IMR-90 (cell line): ENCODE measurements around the gene ANKRD13B. TPM values are rescaled to one million over a fixed set of nuclear protein-coding genes. Genes with fewer than 3 reads are reported as not detected.

Experiments
- ATAC-seq: fragments of 200-7000 bp; cut with Tn5 transposase; 2 replicates; pipeline ENCODE4 v1.9.1; 2020; ENCODE audit warnings: low read depth, mild to moderate bottlenecking, moderate library complexity
- BruUV-seq: library from RNA; stranded (reverse); fragments of 400-500 nt; replicated peaks from 2 replicates; lab custom pipeline; 2021; lab: Mats Ljungman, UMichigan
- CTCF ChIA-PET: fragments of 300-600 bp; formaldehyde crosslinking; extraction: SDS; loops from one replicate; lab custom pipeline; 2021; ENCODE audit warnings: antibody characterized with exemption; lab: Yijun Ruan, JAX
- POLR2A ChIA-PET: fragments of 300-600 bp; sonication (Branson Sonifier 250); formaldehyde crosslinking; loops from one replicate; lab custom pipeline; 2022; ENCODE audit warnings: antibody characterized with exemption; ENCODE audit not compliant: unreplicated experiment; lab: Charles Lee
- DNase-seq: peaks from one replicate; pipeline ENCODE4 v3.0.0; 2013
- H2AFZ ChIP-seq: replicated peaks from 2 replicates; pipeline ENCODE3; 2013; ENCODE audit warnings: low read length, mild to moderate bottlenecking; ENCODE audit not compliant: poor library complexity
- H2AK5ac ChIP-seq: 2 replicates; pipeline ENCODE4 v1.6.1; 2013; ENCODE audit warnings: low read depth, low read length, inconsistent platforms
- H2AK9ac ChIP-seq: replicated peaks from 2 replicates; pipeline ENCODE3; 2013; ENCODE audit warnings: mild to moderate bottlenecking, low read depth, low read length, moderate library complexity; ENCODE audit not compliant: poor library complexity
- H2BK120ac ChIP-seq: 2 replicates; pipeline ENCODE4 v1.6.1; 2013; ENCODE audit warnings: low read depth, low read length, inconsistent platforms
- H2BK15ac ChIP-seq: 3 replicates; pipeline ENCODE4 v1.6.1; 2013; ENCODE audit warnings: low read depth, low read length, inconsistent platforms
- H2BK20ac ChIP-seq: 2 replicates; pipeline ENCODE4 v1.6.1; 2013; ENCODE audit warnings: low read depth, mild to moderate bottlenecking, inconsistent platforms, low read length, moderate library complexity
- H2BK5ac ChIP-seq: 2 replicates; pipeline ENCODE4 v1.6.1; 2013; ENCODE audit warnings: mild to moderate bottlenecking, low read depth, low read length, inconsistent platforms; ENCODE audit not compliant: poor library complexity, severe bottlenecking
- H3K14ac ChIP-seq: replicated peaks from 2 replicates; pipeline ENCODE4 v1.6.1; 2013; ENCODE audit warnings: low read depth, low read length, inconsistent platforms
- H3K18ac ChIP-seq: 2 replicates; pipeline ENCODE4 v1.6.1; 2013; ENCODE audit warnings: low read depth, low read length, control low read depth
- H3K23ac ChIP-seq: 2 replicates; pipeline ENCODE4 v1.6.1; 2013; ENCODE audit warnings: low read depth, low read length, inconsistent platforms
- H3K27ac ChIP-seq: 2 replicates; pipeline ENCODE4 v1.5.1; 2013; ENCODE audit warnings: mild to moderate bottlenecking, control low read depth, low read length; ENCODE audit not compliant: insufficient read depth
- H3K27me3 ChIP-seq: 2 replicates; pipeline ENCODE4 v1.6.1; 2013; ENCODE audit warnings: low read length; ENCODE audit not compliant: control insufficient read depth, insufficient read depth
- H3K36me3 ChIP-seq: 2 replicates; pipeline ENCODE4 v1.6.1; 2013; ENCODE audit warnings: low read length, mixed read lengths; ENCODE audit not compliant: control insufficient read depth, insufficient read depth
- H3K4ac ChIP-seq: 2 replicates; pipeline ENCODE4 v1.6.1; 2013; ENCODE audit warnings: low read depth, low read length, inconsistent platforms
- H3K4me1 ChIP-seq: 2 replicates; pipeline ENCODE4 v1.6.1; 2013; ENCODE audit warnings: low read length, mixed read lengths; ENCODE audit not compliant: control insufficient read depth, insufficient read depth
- H3K4me2 ChIP-seq: 2 replicates; pipeline ENCODE4 v1.6.1; 2013; ENCODE audit warnings: low read depth, mild to moderate bottlenecking, control low read depth, low read length, moderate library complexity
- H3K4me3 ChIP-seq: 2 replicates; pipeline ENCODE4 v1.5.1; 2013; ENCODE audit warnings: low read depth, mild to moderate bottlenecking, control low read depth, low read length, moderate library complexity; ENCODE audit not compliant: insufficient read depth
- H3K56ac ChIP-seq: 2 replicates; pipeline ENCODE4 v1.6.1; 2013; ENCODE audit warnings: low read length, inconsistent platforms; ENCODE audit not compliant: insufficient read depth; ENCODE audit errors: extremely low read depth
- H3K79me1 ChIP-seq, 2 experiments: 2 replicates each; pipeline ENCODE4 v1.6.1; 2013; ENCODE audit warnings: low read length in 2 of 2, inconsistent platforms in 1 of 2, low read depth in 1 of 2
- H3K9ac ChIP-seq: 2 replicates; pipeline ENCODE4 v1.6.1; 2013; ENCODE audit warnings: low read depth, low read length, control low read depth
- H3K9me1 ChIP-seq: 2 replicates; pipeline ENCODE4 v1.6.1; 2013; ENCODE audit warnings: low read length, inconsistent platforms; ENCODE audit not compliant: insufficient read depth
- H3K9me3 ChIP-seq: 2 replicates; pipeline ENCODE4 v1.6.1; 2013; ENCODE audit warnings: low read length; ENCODE audit not compliant: control insufficient read depth, insufficient read depth
- H4K20me1 ChIP-seq: 2 replicates; pipeline ENCODE4 v1.6.1; 2013; ENCODE audit warnings: low read length, inconsistent platforms; ENCODE audit not compliant: insufficient read depth
- H4K5ac ChIP-seq: 2 replicates; pipeline ENCODE4 v1.6.1; 2013; ENCODE audit warnings: mild to moderate bottlenecking, low read depth, low read length, control low read depth
- H4K8ac ChIP-seq, 2 experiments: 2 replicates each; pipeline ENCODE4 v1.6.1; 2013; ENCODE audit warnings: low read depth in 2 of 2, low read length in 2 of 2, control low read depth in 1 of 2, inconsistent platforms in 1 of 2
- H4K91ac ChIP-seq: 2 replicates; pipeline ENCODE4 v1.6.1; 2013; ENCODE audit warnings: low read depth, low read length, inconsistent platforms; ENCODE audit not compliant: insufficient read depth
- BHLHE40 ChIP-seq: fragments of 150-350 bp; IDR thresholded peaks from 2 replicates; pipeline ENCODE4 v1.6.1; 2016; ENCODE audit warnings: mild to moderate bottlenecking, low read depth, low read length
- CEBPB ChIP-seq: IDR thresholded peaks from 2 replicates; pipeline ENCODE4 v1.6.1; 2012; ENCODE audit warnings: low read depth, low read length, improper control_type of control experiment
- CHD1 ChIP-seq: IDR thresholded peaks from 2 replicates; pipeline ENCODE4 v1.6.1; 2012; ENCODE audit warnings: low read depth, low read length, improper control_type of control experiment
- ELK1 ChIP-seq: fragments of 150-350 bp; IDR thresholded peaks from 2 replicates; pipeline ENCODE4 v1.6.1; 2016; ENCODE audit warnings: low read depth, mild to moderate bottlenecking, low read length, moderate library complexity, borderline replicate concordance
- FOS ChIP-seq: fragments of 150-350 bp; IDR thresholded peaks from 2 replicates; pipeline ENCODE4 v1.6.1; 2016; ENCODE audit warnings: low read depth, low read length
- MAFK ChIP-seq: IDR thresholded peaks from 2 replicates; pipeline ENCODE4 v1.6.1; 2012; ENCODE audit warnings: low read depth, low read length, improper control_type of control experiment
- MAZ ChIP-seq: IDR thresholded peaks from 2 replicates; pipeline ENCODE4 v1.6.1; 2012; ENCODE audit warnings: low read depth, mild to moderate bottlenecking, low read length, improper control_type of control experiment, moderate library complexity, borderline replicate concordance
- MXI1 ChIP-seq: IDR thresholded peaks from 2 replicates; pipeline ENCODE4 v1.6.1; 2012; ENCODE audit warnings: low read depth, mild to moderate bottlenecking, low read length, moderate library complexity, borderline replicate concordance
- NFE2L2 ChIP-seq: fragments of 150-350 bp; IDR thresholded peaks from 2 replicates; pipeline ENCODE4 v1.6.1; 2016; ENCODE audit warnings: low read depth, mild to moderate bottlenecking, low read length
- POLR2A ChIP-seq: IDR thresholded peaks from 2 replicates; pipeline ENCODE4 v1.6.1; 2012; ENCODE audit warnings: mild to moderate bottlenecking, low read depth, low read length
- RAD21 ChIP-seq: IDR thresholded peaks from 2 replicates; pipeline ENCODE4 v1.6.1; 2012; ENCODE audit warnings: low read length, improper control_type of control experiment
- RCOR1 ChIP-seq: IDR thresholded peaks from 2 replicates; pipeline ENCODE4 v1.6.1; 2012; ENCODE audit warnings: mild to moderate bottlenecking, low read length, improper control_type of control experiment; ENCODE audit not compliant: insufficient replicate concordance
- RFX5 ChIP-seq: IDR thresholded peaks from 2 replicates; pipeline ENCODE4 v1.8.0; 2012; ENCODE audit warnings: low read depth, mild to moderate bottlenecking, low read length, moderate library complexity
- SMC3 ChIP-seq: fragments of 150-350 bp; IDR thresholded peaks from 2 replicates; pipeline ENCODE4 v1.6.1; 2016; ENCODE audit warnings: low read depth, mild to moderate bottlenecking, antibody characterized with exemption, low read length, moderate library complexity
- USF2 ChIP-seq: fragments of 150-350 bp; IDR thresholded peaks from 2 replicates; pipeline ENCODE4 v1.6.1; 2017; ENCODE audit warnings: mild to moderate bottlenecking, antibody characterized with exemption, low read length, low read depth
- WGBS, 2 experiments: methylation state at CpG; one replicate each; pipeline versions ENCODE4 v1.1.5 to v1.1.7; 2013; ENCODE audit warnings: missing lambda C conversion rate in 2 of 2; ENCODE audit not compliant: insufficient read length in 1 of 2; ENCODE audit errors: extremely low coverage in 2 of 2; 5-methylcytosine and 5-hydroxymethylcytosine counted together
- dilution Hi-C: fragments of 300-500 bp; cut with HindIII; formaldehyde crosslinking; loops from one replicate; pipeline ENCODE4 v1.14.3; 2018; ENCODE audit warnings: low sequenced_read_pairs; ENCODE audit not compliant: unreplicated experiment
- in situ Hi-C: fragments of 300-500 bp; cut with MboI; formaldehyde crosslinking; loops from 3 replicates; pipeline ENCODE4 v1.14.3; 2019; ENCODE audit warnings: low sequenced_read_pairs, inconsistent platforms, mixed read lengths
- intact Hi-C: fragments of 100-400 bp; cut with micrococcal nuclease; formaldehyde crosslinking; loops from 2 replicates; pipeline ENCODE4 v1.10.0; 2022
- polyA plus RNA-seq, 3 experiments: library from polyadenylated mRNA; depleted of rRNA; stranded (reverse); fragments of >200 nt; gene quantifications; 2 replicates each; pipeline ENCODE4 v1.2.3, GENCODE V29; 2012; ENCODE audit warnings: low replicate concordance in 1 of 3
- total RNA-seq: library from RNA; depleted of rRNA; stranded (reverse); fragments of >200 nt; gene quantifications from 2 replicates; pipeline ENCODE4 v1.2.3, GENCODE V29; 2012
- TF ChIP-seq, protein P1 (sequence below): conservative IDR thresholded peaks from 2 replicates; pipeline ENCODE4 v1.5.1; 2012; ENCODE audit warnings: mild to moderate bottlenecking, low read depth, low read length, improper control_type of control experiment

The ANKRD13B gene
- total and polyA plus RNA-seq, 2 of the 4 experiments (the other 2 are of a cell fraction), result 0.90 to 4.0 TPM

GRCh38 chr17:29613856-29614255, 20.9 kb downstream of the ANKRD13B start:
- H2BK20ac ChIP-seq, result no peak overlapping the region
- ChIA-PET CTCF (interaction anchor here (0.6 to 1.1 kb wide), 2 partner anchors 10 to 1311 kb away, joined by 3 read pairs; no protein-coding TSS in a partner anchor), POLR2A (interaction anchor here (0.6 kb wide), 1 partner anchor 9 kb away, joined by 3 read pairs; no protein-coding TSS in a partner anchor)
- H3K9ac ChIP-seq, result no peak overlapping the region
- H3K9me1 ChIP-seq, result peaks cover 8% of the 10 kb centered on the region; the same call in 1 of the 2 replicates
- peak overlapping the region; percentile 92 for H2AFZ ChIP-seq
- H4K5ac ChIP-seq, result no peak overlapping the region
- H3K27ac ChIP-seq, result no peak overlapping the region
- BruUV-seq, result no TSS peak
- TF ChIP-seq MAFK (no peak), MAZ (no peak), ELK1 (no peak), RCOR1 (no peak), BHLHE40 (no peak), RFX5 (no peak), CHD1 (no peak), NFE2L2 (no peak), CEBPB (no peak), POLR2A (no peak), MXI1 (no peak), USF2 (no peak), FOS (no peak), SMC3 (no peak), RAD21 (no peak)
- TF ChIP-seq, protein P1, sequence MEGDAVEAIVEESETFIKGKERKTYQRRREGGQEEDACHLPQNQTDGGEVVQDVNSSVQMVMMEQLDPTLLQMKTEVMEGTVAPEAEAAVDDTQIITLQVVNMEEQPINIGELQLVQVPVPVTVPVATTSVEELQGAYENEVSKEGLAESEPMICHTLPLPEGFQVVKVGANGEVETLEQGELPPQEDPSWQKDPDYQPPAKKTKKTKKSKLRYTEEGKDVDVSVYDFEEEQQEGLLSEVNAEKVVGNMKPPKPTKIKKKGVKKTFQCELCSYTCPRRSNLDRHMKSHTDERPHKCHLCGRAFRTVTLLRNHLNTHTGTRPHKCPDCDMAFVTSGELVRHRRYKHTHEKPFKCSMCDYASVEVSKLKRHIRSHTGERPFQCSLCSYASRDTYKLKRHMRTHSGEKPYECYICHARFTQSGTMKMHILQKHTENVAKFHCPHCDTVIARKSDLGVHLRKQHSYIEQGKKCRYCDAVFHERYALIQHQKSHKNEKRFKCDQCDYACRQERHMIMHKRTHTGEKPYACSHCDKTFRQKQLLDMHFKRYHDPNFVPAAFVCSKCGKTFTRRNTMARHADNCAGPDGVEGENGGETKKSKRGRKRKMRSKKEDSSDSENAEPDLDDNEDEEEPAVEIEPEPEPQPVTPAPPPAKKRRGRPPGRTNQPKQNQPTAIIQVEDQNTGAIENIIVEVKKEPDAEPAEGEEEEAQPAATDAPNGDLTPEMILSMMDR, result no peak
- no peaks in the 10 kb centered on the region for H3K9me3 ChIP-seq
- no peak overlapping the region for H3K4me2 ChIP-seq
- H4K91ac ChIP-seq, result no peak overlapping the region
- H4K20me1 ChIP-seq, result peaks cover 6% of the 10 kb centered on the region; the same call in 1 of the 2 replicates
- no peak for ATAC-seq
- H3K36me3 ChIP-seq, result peaks cover 2% of the 10 kb centered on the region; the same call in 1 of the 2 replicates
- H3K56ac ChIP-seq, result no peak overlapping the region
- H3K23ac ChIP-seq, result no peak overlapping the region
- H2AK9ac ChIP-seq, result no peak overlapping the region
- no peak overlapping the region for H3K4me3 ChIP-seq
- intact Hi-C loops, result no loop called here
- H2AK5ac ChIP-seq, result no peak overlapping the region
- no peak overlapping the region for H2BK120ac ChIP-seq
- dilution Hi-C loops, result no loop called here
- H2BK5ac ChIP-seq, result no peak overlapping the region
- no peak overlapping the region for H3K18ac ChIP-seq
- 37% methylated on average over 7 of the region's 13 CpGs; no CpG with 5 or more reads in 1 of the 2 experiments for WGBS, 2 experiments
- in situ Hi-C loops, result no loop called here
- no peak overlapping the region for H2BK15ac ChIP-seq
- no peak for DNase-seq
- H4K8ac ChIP-seq, result peak overlapping the region in 1 of 2 experiments; percentile 35; a peak in 1 of 4 replicates
- H3K79me1 ChIP-seq, result no peaks in the 10 kb centered on the region
- H3K27me3 ChIP-seq, result no peaks in the 10 kb centered on the region; the same call in 1 of the 2 replicates
- H3K4ac ChIP-seq, result no peak overlapping the region; the same call in 1 of the 2 replicates
- H3K14ac ChIP-seq, result no peak overlapping the region
- H3K4me1 ChIP-seq, result no peaks in the 10 kb centered on the region
